BLaER1 (cell line): ENCODE measurements around the gene ZC3H12A.
"Not testable (repeated sequence)": the region's sequence is repeated elsewhere in the genome, so short reads cannot be mapped to it uniquely, and the experiment has no call there.

Experiments
- H3K27ac ChIP-seq: shearing (Covaris generic); formaldehyde crosslinking; 2 replicates; pipeline ENCODE4 v1.8.1; 2022
- H3K27me3 ChIP-seq: shearing (Covaris generic); formaldehyde crosslinking; 2 replicates; pipeline ENCODE4 v1.8.1; 2022
- H3K36me3 ChIP-seq: shearing (Covaris generic); formaldehyde crosslinking; 2 replicates; pipeline ENCODE4 v1.8.1; 2022
- H3K4me1 ChIP-seq: shearing (Covaris generic); formaldehyde crosslinking; 2 replicates; pipeline ENCODE4 v1.8.1; 2022
- H3K4me2 ChIP-seq: shearing (Covaris generic); formaldehyde crosslinking; 2 replicates; pipeline ENCODE4 v1.8.1; 2022
- H3K4me3 ChIP-seq: shearing (Covaris generic); formaldehyde crosslinking; 2 replicates; pipeline ENCODE4 v1.8.1; 2022
- H3K9ac ChIP-seq: shearing (Covaris generic); formaldehyde crosslinking; 2 replicates; pipeline ENCODE4 v1.8.1; 2022
- H3K9me3 ChIP-seq: shearing (Covaris generic); formaldehyde crosslinking; 2 replicates; pipeline ENCODE4 v1.8.1; 2022
- H4K20me1 ChIP-seq: shearing (Covaris generic); formaldehyde crosslinking; 2 replicates; pipeline ENCODE4 v1.8.1; 2022
- Cebpa-rat ChIP-seq: shearing (Covaris generic); IDR thresholded peaks from 2 replicates; pipeline ENCODE4 v1.8.1; 2022

The ZC3H12A gene

GRCh38 chr1:37495875-37496274 is 21.5 kb downstream of the ZC3H12A start:
- H4K20me1 ChIP-seq = peaks cover 40% of the 10 kb centered on the region
- H3K36me3 ChIP-seq = peaks cover 88% of the 10 kb centered on the region
- H3K27me3 ChIP-seq = no peaks in the 10 kb centered on the region
- peaks cover 19% of the 10 kb centered on the region for H3K4me1 ChIP-seq
- no peak overlapping the region for H3K9ac ChIP-seq
- no peaks in the 10 kb centered on the region for H3K9me3 ChIP-seq
- no peak for TF ChIP-seq Cebpa-rat
- H3K4me3 ChIP-seq = no peak overlapping the region
- H3K4me2 ChIP-seq = no peak overlapping the region
- no peak overlapping the region for H3K27ac ChIP-seq

- peaks cover 90% of the 10 kb centered on the region for H3K36me3 ChIP-seq
Observed at GRCh38 chr1:37497832-37498231, 23.5 kb downstream of the ZC3H12A start.

GRCh38 chr1:37498872-37499617 is 24.7 kb downstream of the ZC3H12A start:
- Histone ChIP-seq H3K27me3 (no peaks in the 10 kb centered on the region), H3K36me3 (peaks cover 90% of the 10 kb centered on the region), H3K4me3 (no peak overlapping the region), H3K27ac (no peak overlapping the region), H4K20me1 (peaks cover 48% of the 10 kb centered on the region), H3K4me1 (no peaks in the 10 kb centered on the region), H3K9me3 (no peaks in the 10 kb centered on the region), H3K9ac (no peak overlapping the region), H3K4me2 (no peak overlapping the region)
- TF ChIP-seq Cebpa-rat = no peak

More at GRCh38 chr1:37497832-37498231, 23.5 kb downstream of the ZC3H12A start:
- H3K4me1 ChIP-seq = peaks cover under 1% of the 10 kb centered on the region; the same call in 1 of the 2 replicates
- no peak overlapping the region for H3K9ac ChIP-seq
- H3K27ac ChIP-seq = no peak overlapping the region
- no peak overlapping the region for H3K4me3 ChIP-seq
- H3K4me2 ChIP-seq = no peak overlapping the region
- H3K27me3 ChIP-seq = no peaks in the 10 kb centered on the region
- no peak for TF ChIP-seq Cebpa-rat
- peaks cover 45% of the 10 kb centered on the region for H4K20me1 ChIP-seq
- no peaks in the 10 kb centered on the region for H3K9me3 ChIP-seq

GRCh38 chr1:37501661-37502060 is 27.3 kb downstream of the ZC3H12A start:
- H3K4me3 ChIP-seq = no peak overlapping the region
- no peak overlapping the region for H3K4me2 ChIP-seq
- H3K27ac ChIP-seq = no peak overlapping the region
- H3K27me3 ChIP-seq = no peaks in the 10 kb centered on the region
- H3K9me3 ChIP-seq = no peaks in the 10 kb centered on the region
- peaks cover 96% of the 10 kb centered on the region for H3K36me3 ChIP-seq
- no peak overlapping the region for H3K9ac ChIP-seq
- H4K20me1 ChIP-seq = peaks cover 51% of the 10 kb centered on the region
- no peak for TF ChIP-seq Cebpa-rat
- no peaks in the 10 kb centered on the region for H3K4me1 ChIP-seq

GRCh38 chr1:37502104-37502503 is 27.7 kb downstream of the ZC3H12A start:
- TF ChIP-seq Cebpa-rat = no peak
- H3K4me2 ChIP-seq = no peak overlapping the region
- H3K4me1 ChIP-seq = no peaks in the 10 kb centered on the region
- no peaks in the 10 kb centered on the region for H3K9me3 ChIP-seq
- peaks cover 99% of the 10 kb centered on the region for H3K36me3 ChIP-seq
- no peak overlapping the region for H3K4me3 ChIP-seq
- no peak overlapping the region for H3K9ac ChIP-seq
- H3K27me3 ChIP-seq = no peaks in the 10 kb centered on the region
- no peak overlapping the region for H3K27ac ChIP-seq
- peaks cover 47% of the 10 kb centered on the region for H4K20me1 ChIP-seq

GRCh38 chr1:37502791-37503190 is 28.4 kb downstream of the ZC3H12A start:
- H3K9me3 ChIP-seq, H3K4me1 ChIP-seq, H3K27ac ChIP-seq, H3K9ac ChIP-seq, H3K4me2 ChIP-seq, H3K27me3 ChIP-seq, H3K4me3 ChIP-seq: not testable (repeated sequence)
- Histone ChIP-seq H3K36me3 (peaks cover 99% of the 10 kb centered on the region), H4K20me1 (peaks cover 40% of the 10 kb centered on the region)

GRCh38 chr1:37506740-37507139 is 32.4 kb downstream of the ZC3H12A start:
- TF ChIP-seq Cebpa-rat = no peak
- H3K4me3 ChIP-seq = no peak overlapping the region
- H3K4me2 ChIP-seq = no peak overlapping the region
- no peaks in the 10 kb centered on the region for H3K9me3 ChIP-seq
- H3K36me3 ChIP-seq = peaks cover 99% of the 10 kb centered on the region
- no peak overlapping the region for H3K9ac ChIP-seq
- peaks cover 14% of the 10 kb centered on the region for H3K4me1 ChIP-seq
- H3K27ac ChIP-seq = no peak overlapping the region
- no peaks in the 10 kb centered on the region for H3K27me3 ChIP-seq
- peaks cover 35% of the 10 kb centered on the region for H4K20me1 ChIP-seq

- TF ChIP-seq Cebpa-rat = no peak
- H3K4me3 ChIP-seq = no peak overlapping the region
- H3K4me1 ChIP-seq = peaks cover 36% of the 10 kb centered on the region
- H3K9me3 ChIP-seq = no peaks in the 10 kb centered on the region
- H3K36me3 ChIP-seq = peaks cover 90% of the 10 kb centered on the region
- peaks cover 49% of the 10 kb centered on the region for H4K20me1 ChIP-seq
- H3K4me2 ChIP-seq = peak overlapping the region; percentile 36
- no peaks in the 10 kb centered on the region for H3K27me3 ChIP-seq
- H3K27ac ChIP-seq = no peak overlapping the region
- no peak overlapping the region for H3K9ac ChIP-seq
Observed at GRCh38 chr1:37509181-37509580, 34.8 kb downstream of the ZC3H12A start.

- TF ChIP-seq Cebpa-rat = no peak
- H3K4me2 ChIP-seq = peak overlapping the region; percentile 92
- peaks cover 11% of the 10 kb centered on the region for H3K9me3 ChIP-seq
- peaks cover 41% of the 10 kb centered on the region for H4K20me1 ChIP-seq
- H3K27me3 ChIP-seq = no peaks in the 10 kb centered on the region
- peak overlapping the region; percentile 96 for H3K4me3 ChIP-seq
- H3K27ac ChIP-seq = peak overlapping the region; percentile 90
- H3K4me1 ChIP-seq = peaks cover 42% of the 10 kb centered on the region
- peaks cover 43% of the 10 kb centered on the region for H3K36me3 ChIP-seq
- peak overlapping the region; percentile 87 for H3K9ac ChIP-seq
Observed at GRCh38 chr1:37513795-37514349, 39.5 kb downstream of the ZC3H12A start.

GRCh38 chr1:37514350-37515184 is 40.2 kb downstream of the ZC3H12A start, which contains the start of gene MEAF6:
MEAF6 (minus strand) TSS chr1:37514766; CDS start chr1:37514746, 20 bp downstream.
- H3K4me2 ChIP-seq = peak within 1 kb of the TSS; percentile 92
- peaks cover 36% of the 10 kb centered on the region for H4K20me1 ChIP-seq
- peak within 1 kb of the TSS; percentile 87 for H3K9ac ChIP-seq
- H3K9me3 ChIP-seq = peaks cover 11% of the 10 kb centered on the region
- H3K27me3 ChIP-seq = no peaks in the 10 kb centered on the region
- H3K27ac ChIP-seq = peak within 1 kb of the TSS; percentile 90
- H3K36me3 ChIP-seq = peaks cover 36% of the 10 kb centered on the region
- no peak for TF ChIP-seq Cebpa-rat
- peak within 1 kb of the TSS; percentile 96 for H3K4me3 ChIP-seq
- peaks cover 38% of the 10 kb centered on the region for H3K4me1 ChIP-seq
